Muscle layer of colon (tissue), 2 donors: ENCODE results near the gene GDPD5.

ENCODE experiments used
- H3K27ac ChIP-seq: one replicate; pipeline ENCODE4 v1.7.0; 2013; ENCODE audit warnings: low read depth, mild to moderate bottlenecking, low read length, moderate library complexity
- H3K27me3 ChIP-seq, 2 donors: one replicate each; pipeline ENCODE4 v1.7.0; 2013; ENCODE audit warnings: low read length in 2 of 2, mild to moderate bottlenecking in 2 of 2; ENCODE audit not compliant: insufficient read depth in 2 of 2, control insufficient read depth in 1 of 2
- H3K36me3 ChIP-seq: one replicate; pipeline ENCODE4 v1.7.0; 2013; ENCODE audit warnings: mild to moderate bottlenecking, low read length; ENCODE audit not compliant: insufficient read depth
- H3K4me1 ChIP-seq: one replicate; pipeline ENCODE4 v1.7.0; 2013; ENCODE audit warnings: mild to moderate bottlenecking, low read length; ENCODE audit not compliant: insufficient read depth
- H3K4me3 ChIP-seq, 2 donors: one replicate each; pipeline ENCODE4 v1.7.0; 2013; ENCODE audit warnings: low read length in 2 of 2, low read depth in 1 of 2, mild to moderate bottlenecking in 1 of 2, moderate library complexity in 1 of 2
- H3K9ac ChIP-seq: one replicate; pipeline ENCODE4 v1.7.0; 2013; ENCODE audit warnings: low read length
- H3K9me3 ChIP-seq: one replicate; pipeline ENCODE4 v1.7.0; 2013; ENCODE audit warnings: mild to moderate bottlenecking, low read length
- donor health status: abdominal sarcoma.
- donor health status: Adenocarcinoma of cecum.

Gene GDPD5

DNA sequence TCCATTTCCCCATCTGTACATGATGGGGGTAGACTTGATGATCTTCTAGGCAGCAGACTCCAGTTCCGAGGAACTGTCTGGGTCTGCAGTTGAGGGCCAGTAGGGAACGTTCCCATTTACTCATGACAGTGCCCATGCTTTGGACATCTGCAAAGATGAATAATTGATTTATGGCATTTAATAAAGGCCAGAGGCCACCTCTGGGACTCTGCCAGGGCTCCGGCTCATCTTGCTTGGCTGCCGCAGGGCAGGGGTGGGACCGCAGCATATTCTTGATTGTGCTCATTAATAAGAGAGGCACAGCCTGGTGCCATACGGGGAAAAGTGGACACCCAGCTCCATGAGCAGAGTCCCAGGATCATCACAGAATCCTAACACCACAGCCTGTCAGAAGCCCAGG, 64.6 kb downstream of the GDPD5 start:
- no peaks in the 10 kb centered on the region for H3K27me3 ChIP-seq
- H3K4me3 ChIP-seq: no peak overlapping the region
- H3K9me3 ChIP-seq: no peaks in the 10 kb centered on the region
- H3K36me3 ChIP-seq: no peaks in the 10 kb centered on the region
- H3K9ac ChIP-seq: no peak overlapping the region
- no peak overlapping the region for H3K27ac ChIP-seq
- no peaks in the 10 kb centered on the region for H3K4me1 ChIP-seq

DNA sequence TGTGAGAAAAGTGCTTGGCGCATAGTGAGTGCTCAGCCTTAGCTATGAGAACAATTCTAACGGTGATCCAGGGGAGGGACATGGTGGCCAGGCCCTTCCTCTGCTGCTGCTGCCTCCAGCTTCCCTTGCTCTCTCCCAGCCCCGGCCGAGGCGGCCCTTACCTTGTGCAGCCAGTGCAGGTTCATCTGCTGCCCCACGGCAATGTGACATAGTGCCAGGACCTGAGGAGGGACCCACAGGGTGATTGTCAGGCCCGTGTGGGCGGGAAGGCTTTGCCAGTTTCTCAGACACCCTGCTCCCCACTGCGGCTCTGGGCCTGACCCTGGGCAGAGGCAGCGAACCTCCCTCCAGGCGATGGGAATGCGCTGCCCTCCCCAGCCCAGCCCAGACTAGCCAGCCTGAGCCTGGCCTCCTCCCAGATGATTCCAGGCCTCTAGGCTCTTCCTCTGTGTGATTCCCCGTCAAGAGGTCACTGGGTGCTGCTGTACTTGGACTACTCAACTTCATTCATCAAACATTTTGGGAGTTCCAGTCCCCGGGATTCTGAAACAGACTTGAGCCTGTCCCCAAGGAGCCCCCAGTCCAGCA, 69.1 kb downstream of the GDPD5 start:
- no peak overlapping the region for H3K4me3 ChIP-seq
- H3K4me1 ChIP-seq: peaks cover 5% of the 10 kb centered on the region
- no peak overlapping the region for H3K27ac ChIP-seq
- H3K9ac ChIP-seq: no peak overlapping the region
- no peaks in the 10 kb centered on the region for H3K9me3 ChIP-seq
- H3K36me3 ChIP-seq: no peaks in the 10 kb centered on the region
- H3K27me3 ChIP-seq: no peaks in the 10 kb centered on the region

DNA sequence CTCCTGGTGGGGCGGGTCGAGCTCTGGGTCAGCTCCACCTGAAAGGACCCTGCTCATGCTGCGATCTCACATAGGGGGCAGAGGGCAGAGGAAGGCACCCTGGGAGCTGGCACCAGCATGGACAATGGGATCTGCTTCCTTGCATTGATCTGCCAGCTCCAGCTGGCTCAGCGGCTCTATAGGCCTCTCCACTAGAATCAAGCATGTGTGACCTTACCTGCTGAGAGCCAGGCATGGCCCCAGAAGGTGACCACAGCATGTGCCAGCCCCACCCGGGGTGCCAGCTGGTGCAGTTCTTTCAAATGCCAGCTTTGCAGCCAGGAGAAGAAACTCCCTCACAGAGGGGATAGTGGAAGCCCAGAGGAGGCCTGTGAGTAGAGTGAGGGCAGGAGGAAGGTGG, 70.8 kb downstream of the GDPD5 start:
- Histone ChIP-seq H3K4me1 (peaks cover 5% of the 10 kb centered on the region), H3K9ac (no peak overlapping the region), H3K27me3 (no peaks in the 10 kb centered on the region), H3K9me3 (no peaks in the 10 kb centered on the region), H3K36me3 (no peaks in the 10 kb centered on the region), H3K4me3 (no peak overlapping the region), H3K27ac (no peak overlapping the region)

DNA sequence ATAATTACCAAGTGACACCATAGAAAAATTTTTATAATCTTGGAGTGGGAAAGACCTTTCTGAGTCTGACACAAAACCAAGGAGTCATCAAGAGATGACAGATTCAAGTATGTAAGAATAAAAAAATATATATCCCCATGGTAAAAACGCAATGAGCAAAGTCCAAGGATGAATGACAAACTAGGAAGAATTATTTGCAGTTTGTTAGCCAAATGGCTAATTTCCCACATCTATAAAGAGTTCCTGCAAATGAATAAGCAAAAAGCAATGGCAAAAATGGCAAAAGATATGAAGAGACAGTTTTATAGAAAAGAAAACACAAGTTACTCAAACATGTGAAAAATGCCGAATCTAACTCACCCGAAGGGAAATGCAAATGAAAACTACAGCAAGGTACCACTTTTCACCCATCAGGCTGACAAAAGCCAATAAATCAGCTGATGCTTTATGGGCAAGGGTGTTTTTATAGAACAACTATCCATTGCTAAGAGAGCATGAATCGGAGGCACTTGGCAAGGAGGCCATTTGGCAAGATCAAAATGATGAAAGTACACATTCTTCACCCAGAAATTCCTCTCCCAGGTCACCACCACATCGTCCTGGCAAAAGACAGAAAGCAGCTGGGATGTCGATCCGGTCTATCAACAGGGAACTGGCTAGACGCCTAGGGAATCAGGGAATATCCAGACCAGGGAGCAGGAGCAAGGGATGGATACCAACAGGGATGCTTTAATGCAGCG, 71.7 kb downstream of the GDPD5 start:
- Histone ChIP-seq H3K27me3 (no peaks in the 10 kb centered on the region), H3K36me3 (no peaks in the 10 kb centered on the region), H3K9ac (no peak overlapping the region), H3K27ac (no peak overlapping the region), H3K4me3 (no peak overlapping the region), H3K4me1 (peaks cover 5% of the 10 kb centered on the region), H3K9me3 (no peaks in the 10 kb centered on the region)

DNA sequence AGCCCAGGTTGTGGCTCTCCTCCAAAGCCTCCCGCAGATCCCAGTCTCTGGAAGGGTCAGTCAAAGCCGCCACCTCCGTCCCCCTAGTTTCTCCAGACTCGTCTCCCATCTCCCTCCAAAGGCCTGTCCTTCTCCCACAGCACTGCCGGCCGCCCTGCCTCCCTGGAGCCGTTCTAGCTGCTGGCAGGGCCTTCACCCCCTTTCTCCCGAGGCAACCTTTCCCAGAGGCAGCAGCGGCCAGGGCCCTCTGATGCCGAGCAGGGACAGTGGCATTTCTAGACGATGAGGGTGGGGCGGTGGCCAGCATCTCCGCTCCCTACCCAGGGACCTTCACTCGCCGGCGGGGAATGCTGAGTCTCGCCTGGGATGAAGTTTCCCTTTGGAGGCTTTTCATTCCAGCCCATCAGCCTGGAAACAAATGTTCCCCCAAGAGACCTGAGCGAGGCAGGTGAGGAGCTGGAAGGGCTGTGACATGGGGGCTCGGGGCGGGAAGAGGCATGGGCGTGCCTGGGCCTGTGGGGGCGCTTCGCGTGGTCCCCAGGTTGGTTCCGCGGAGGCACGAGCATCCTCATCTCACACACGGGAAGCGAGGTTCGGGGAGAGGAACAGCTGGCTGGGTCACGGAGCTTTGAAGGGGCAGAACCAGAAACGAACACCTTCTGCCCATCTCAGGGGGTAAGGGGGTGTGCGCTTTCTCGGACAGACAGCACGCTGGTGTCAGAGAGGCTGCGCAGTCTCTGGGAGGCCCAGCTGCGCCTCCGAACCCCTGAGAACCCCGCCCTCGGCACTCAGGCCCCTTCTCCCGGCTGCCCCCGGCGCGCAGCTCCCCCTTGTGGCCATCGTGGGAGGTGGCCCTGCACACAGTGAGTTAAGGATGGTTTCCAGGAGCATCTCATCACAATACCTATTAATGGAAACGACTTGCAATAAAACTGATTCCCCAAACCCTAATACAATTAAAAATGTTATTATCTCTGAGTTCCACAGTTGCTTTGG, 74.6 kb downstream of the GDPD5 start:
- Histone ChIP-seq H3K4me1 (peaks cover 5% of the 10 kb centered on the region), H3K36me3 (no peaks in the 10 kb centered on the region), H3K27me3 (no peaks in the 10 kb centered on the region), H3K9ac (no peak overlapping the region), H3K4me3 (no peak overlapping the region), H3K27ac (no peak overlapping the region), H3K9me3 (no peaks in the 10 kb centered on the region)

DNA sequence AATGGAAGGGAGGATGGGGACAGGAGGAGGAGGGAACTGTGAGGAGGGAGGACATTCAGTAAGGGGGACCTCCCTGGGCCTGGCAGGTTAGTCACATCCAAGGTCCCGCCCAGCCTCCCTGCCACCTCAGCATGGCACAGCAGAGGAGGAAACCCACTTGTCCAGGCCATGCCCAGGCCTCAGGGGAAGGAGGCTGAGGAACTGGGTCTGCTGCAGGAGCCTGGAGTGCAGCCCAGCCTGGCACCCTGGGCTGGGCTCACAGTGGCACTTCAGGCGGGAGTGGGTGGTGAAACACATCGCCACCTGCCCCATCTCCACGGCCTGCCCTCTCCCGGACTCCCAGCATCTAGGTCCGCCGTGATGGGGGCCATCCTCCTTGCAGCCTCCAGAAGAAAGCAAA, 75.5 kb downstream of the GDPD5 start:
- Histone ChIP-seq H3K27me3 (no peaks in the 10 kb centered on the region), H3K27ac (no peak overlapping the region), H3K9ac (no peak overlapping the region), H3K36me3 (no peaks in the 10 kb centered on the region), H3K9me3 (no peaks in the 10 kb centered on the region), H3K4me1 (peaks cover 5% of the 10 kb centered on the region), H3K4me3 (no peak overlapping the region)

DNA sequence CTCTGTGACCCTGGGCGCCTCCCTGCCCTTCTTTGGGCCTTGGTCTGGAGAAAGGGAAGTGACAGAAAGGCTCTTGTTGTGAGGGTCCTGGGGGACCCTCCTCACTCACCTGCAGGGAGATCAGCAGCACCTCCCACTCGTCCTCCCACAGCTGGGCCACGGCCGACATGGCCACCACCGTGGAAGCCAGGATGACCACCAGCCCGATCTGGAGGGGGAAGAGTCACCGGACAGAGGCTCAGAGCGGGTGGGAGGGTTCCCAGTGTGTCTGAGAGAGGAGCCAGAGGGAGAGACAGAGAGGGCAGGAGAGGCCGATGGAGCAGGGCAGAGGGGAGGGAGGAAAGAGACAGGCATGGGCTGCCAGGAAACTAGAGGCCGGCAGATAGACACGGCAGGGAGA, 76.0 kb downstream of the GDPD5 start:
- Histone ChIP-seq H3K27me3 (no peaks in the 10 kb centered on the region), H3K4me3 (no peak overlapping the region), H3K9me3 (no peaks in the 10 kb centered on the region), H3K27ac (no peak overlapping the region), H3K4me1 (peaks cover 2% of the 10 kb centered on the region), H3K9ac (no peak overlapping the region), H3K36me3 (no peaks in the 10 kb centered on the region)

DNA sequence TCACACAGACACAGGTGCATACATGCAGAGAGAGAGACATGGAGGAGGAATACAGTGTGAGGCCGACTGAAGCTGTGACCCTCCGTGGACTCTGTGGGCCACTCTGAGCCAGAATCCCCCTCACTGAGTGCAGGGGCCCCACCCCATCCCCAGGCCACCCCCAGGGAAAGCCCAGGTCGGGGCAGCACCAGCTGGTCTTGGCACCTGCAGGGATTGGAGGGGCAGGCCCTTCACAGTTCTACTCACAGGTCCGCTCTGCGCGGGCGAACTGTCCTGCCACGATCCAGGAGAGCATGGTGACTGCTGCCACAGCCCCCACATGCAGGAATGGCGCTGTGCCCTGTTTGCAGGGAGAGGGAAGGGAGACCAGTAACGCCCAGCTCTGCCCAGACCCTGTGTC, 76.5 kb downstream of the GDPD5 start:
- H3K4me3 ChIP-seq: no peak overlapping the region
- H3K27me3 ChIP-seq: no peaks in the 10 kb centered on the region
- H3K9ac ChIP-seq: no peak overlapping the region
- no peak overlapping the region for H3K27ac ChIP-seq
- no peaks in the 10 kb centered on the region for H3K4me1 ChIP-seq
- H3K36me3 ChIP-seq: no peaks in the 10 kb centered on the region
- no peaks in the 10 kb centered on the region for H3K9me3 ChIP-seq

DNA sequence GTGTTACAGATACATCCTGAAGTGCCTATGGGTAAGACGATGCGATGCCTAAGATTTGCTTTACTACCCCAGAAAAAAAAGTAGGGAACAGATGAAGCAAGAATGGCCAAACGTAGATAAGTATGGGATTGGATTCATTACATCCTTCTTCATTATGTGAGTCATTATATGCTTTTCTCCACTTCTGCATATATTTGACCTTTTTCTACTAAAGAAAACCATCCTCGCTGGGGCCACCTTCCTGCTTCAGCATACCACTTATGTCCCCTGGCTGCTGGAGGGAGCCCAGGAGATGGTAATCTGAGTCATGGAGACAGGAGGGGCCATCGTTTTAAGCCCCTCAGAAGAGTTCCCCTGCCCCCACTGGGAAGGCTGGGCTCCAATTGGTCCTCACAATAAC, 78.3 kb downstream of the GDPD5 start:
- Histone ChIP-seq H3K4me1 (no peaks in the 10 kb centered on the region), H3K36me3 (no peaks in the 10 kb centered on the region), H3K27me3 (no peaks in the 10 kb centered on the region), H3K9ac (no peak overlapping the region), H3K4me3 (no peak overlapping the region), H3K27ac (no peak overlapping the region), H3K9me3 (no peaks in the 10 kb centered on the region)

DNA sequence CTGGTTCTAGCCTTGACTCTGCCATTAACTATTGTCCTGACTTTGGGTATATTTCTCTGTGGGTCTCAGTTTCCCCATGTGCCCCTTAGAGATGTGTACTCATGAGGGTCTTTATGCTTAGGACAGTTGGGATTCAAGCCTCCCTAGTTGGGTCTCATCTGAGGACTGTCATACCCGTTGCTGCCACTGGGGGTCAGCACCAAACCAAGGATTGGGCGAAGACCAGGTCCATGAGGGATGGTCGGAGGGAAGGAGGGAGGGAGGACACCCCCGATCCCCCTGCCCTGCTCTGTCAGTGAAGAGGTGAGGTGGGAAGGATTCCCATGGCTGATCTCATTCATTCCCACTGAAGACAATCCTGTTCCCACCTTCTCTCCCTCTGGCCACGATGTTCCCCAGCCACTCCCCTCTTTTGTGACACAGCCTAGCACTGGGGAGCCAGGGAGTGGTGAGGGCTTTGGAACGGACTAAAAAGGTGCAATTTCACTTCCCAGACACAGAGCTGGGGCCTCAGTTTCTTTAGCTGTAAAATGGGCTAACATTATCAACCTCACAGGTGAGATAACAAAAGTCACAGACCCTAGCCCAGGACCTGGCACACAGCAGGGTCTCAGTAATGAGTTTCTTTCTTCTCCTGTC, 80.3 kb downstream of the GDPD5 start:
- H3K36me3 ChIP-seq: no peaks in the 10 kb centered on the region
- H3K27me3 ChIP-seq: no peaks in the 10 kb centered on the region
- no peaks in the 10 kb centered on the region for H3K4me1 ChIP-seq
- H3K9me3 ChIP-seq: no peaks in the 10 kb centered on the region
- no peak overlapping the region for H3K27ac ChIP-seq
- H3K9ac ChIP-seq: no peak overlapping the region
- no peak overlapping the region for H3K4me3 ChIP-seq

DNA sequence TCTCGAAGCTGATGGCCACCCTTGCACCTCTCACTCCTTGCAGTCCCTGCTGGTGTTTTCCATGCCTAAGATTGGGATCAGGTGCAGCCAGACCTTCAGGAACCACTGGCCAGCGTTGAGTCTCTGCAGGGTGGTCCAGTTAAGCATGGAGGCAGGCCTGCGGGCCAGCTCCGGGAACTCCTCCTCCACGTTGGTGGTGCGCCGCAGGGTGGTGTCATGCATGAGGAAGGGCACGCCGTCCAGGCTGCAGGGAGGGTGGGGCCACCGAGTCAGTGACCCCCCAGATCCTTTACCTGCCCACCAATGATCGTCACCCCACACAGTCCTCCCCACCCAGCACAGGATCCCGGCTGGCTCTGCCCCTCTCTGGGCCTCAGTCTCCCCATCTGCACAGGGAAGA, 82.7 kb downstream of the GDPD5 start:
- Histone ChIP-seq H3K27ac (no peak overlapping the region), H3K4me1 (no peaks in the 10 kb centered on the region), H3K9ac (no peak overlapping the region), H3K4me3 (no peak overlapping the region), H3K9me3 (no peaks in the 10 kb centered on the region), H3K36me3 (no peaks in the 10 kb centered on the region), H3K27me3 (no peaks in the 10 kb centered on the region)
